WTC11 (cell line): ENCODE measurements around the gene PTPRF. TPM values are rescaled to one million over a fixed set of nuclear protein-coding genes. Genes with fewer than 3 reads are reported as not detected.

ENCODE experiments used
- ATAC-seq: fragments of 200-7000 bp; cut with Tn5 transposase; 2 replicates; pipeline ENCODE4 v1.10.0; 2021; ENCODE audit warnings: mild to moderate bottlenecking, moderate library complexity
- CTCF ChIA-PET: fragments of 300-600 bp; sonication (Branson Sonifier 250); formaldehyde crosslinking; loops from one replicate; lab custom pipeline; 2021; ENCODE audit warnings: antibody characterized with exemption; lab: Charles Lee
- POLR2A ChIA-PET: fragments of 350-600 bp; sonication (Branson Sonifier 250); formaldehyde crosslinking; loops from one replicate; lab custom pipeline; 2021; ENCODE audit warnings: antibody characterized with exemption; lab: Charles Lee
- DNase-seq: peaks from one replicate; pipeline ENCODE4 v3.0.0; 2021; ENCODE audit warnings: low spot score
- H3K27ac Mint-ChIP-seq: 2 replicates; pipeline ENCODE4 v1.8.0; 2021; ENCODE audit warnings: mixed read lengths
- H3K27me3 Mint-ChIP-seq: 2 replicates; pipeline ENCODE4 v1.8.0; 2021; ENCODE audit warnings: low read depth, mild to moderate bottlenecking, moderate library complexity, mixed read lengths
- H3K36me3 Mint-ChIP-seq: 2 replicates; pipeline ENCODE4 v1.8.0; 2021; ENCODE audit warnings: mixed read lengths
- H3K4me1 Mint-ChIP-seq: 2 replicates; pipeline ENCODE4 v1.8.0; 2022; ENCODE audit warnings: mixed read lengths
- H3K4me3 Mint-ChIP-seq: 2 replicates; pipeline ENCODE4 v1.8.0; 2021; ENCODE audit warnings: mild to moderate bottlenecking, moderate library complexity, mixed read lengths
- H3K9me3 Mint-ChIP-seq: 2 replicates; pipeline ENCODE4 v1.8.0; 2021; ENCODE audit warnings: mixed read lengths
- SMAD3 ChIP-seq: sonication (generic); formaldehyde crosslinking; IDR thresholded peaks from 2 replicates; pipeline ENCODE4 v1.8.0; 2022; ENCODE audit warnings: missing genetic modification reagents, mild to moderate bottlenecking, borderline replicate concordance
- ZNF263 ChIP-seq: sonication (generic); formaldehyde crosslinking; IDR thresholded peaks from 2 replicates; pipeline ENCODE4 v1.8.1; 2022; ENCODE audit warnings: low read depth, mild to moderate bottlenecking, moderate library complexity, missing genetic modification reagents
- ZNF317 ChIP-seq: sonication (generic); formaldehyde crosslinking; IDR thresholded peaks from 2 replicates; pipeline ENCODE4 v1.8.1; 2023; ENCODE audit warnings: low read depth, mild to moderate bottlenecking, moderate library complexity, missing genetic modification reagents, borderline replicate concordance
- total RNA-seq: library from RNA; stranded (reverse); gene quantifications from 3 replicates; pipeline ENCODE4 v1.2.3, GENCODE V29; 2021
- TF ChIP-seq, protein P1 (sequence below): sonication (generic); formaldehyde crosslinking; IDR thresholded peaks from 2 replicates; pipeline ENCODE4 v1.8.0; 2023; ENCODE audit warnings: mild to moderate bottlenecking, missing genetic modification reagents
- TF ChIP-seq, protein P2 (sequence below): sonication (generic); formaldehyde crosslinking; IDR thresholded peaks from 2 replicates; pipeline ENCODE4 v1.8.1; 2023; ENCODE audit warnings: mild to moderate bottlenecking, missing genetic modification reagents, borderline replicate concordance
- TF ChIP-seq, protein P3 (sequence below): sonication (generic); formaldehyde crosslinking; IDR thresholded peaks from 2 replicates; pipeline ENCODE4 v1.8.1; 2023; ENCODE audit warnings: mild to moderate bottlenecking, missing genetic modification reagents
- TF ChIP-seq, protein P4 (sequence below): fragments of 250-450 bp; sonication (Bioruptor Pico); IDR thresholded peaks from 2 replicates; pipeline ENCODE4 v1.9.0; 2021; ENCODE audit warnings: mild to moderate bottlenecking, borderline replicate concordance

The PTPRF gene
- total RNA-seq, 1 experiment from 2014 or later = 248 TPM

DNA sequence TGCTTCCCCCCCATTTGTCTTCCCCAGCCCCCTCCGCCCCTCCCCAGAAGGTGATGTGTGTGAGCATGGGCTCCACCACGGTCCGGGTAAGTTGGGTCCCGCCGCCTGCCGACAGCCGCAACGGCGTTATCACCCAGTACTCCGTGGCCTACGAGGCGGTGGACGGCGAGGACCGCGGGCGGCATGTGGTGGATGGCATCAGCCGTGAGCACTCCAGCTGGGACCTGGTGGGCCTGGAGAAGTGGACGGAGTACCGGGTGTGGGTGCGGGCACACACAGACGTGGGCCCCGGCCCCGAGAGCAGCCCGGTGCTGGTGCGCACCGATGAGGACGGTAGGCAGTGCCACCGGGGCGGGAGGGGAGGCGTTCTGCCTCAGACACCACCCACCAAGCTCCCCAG lies 67.0 kb downstream of the PTPRF start (continued):
- TF ChIP-seq, protein P1, sequence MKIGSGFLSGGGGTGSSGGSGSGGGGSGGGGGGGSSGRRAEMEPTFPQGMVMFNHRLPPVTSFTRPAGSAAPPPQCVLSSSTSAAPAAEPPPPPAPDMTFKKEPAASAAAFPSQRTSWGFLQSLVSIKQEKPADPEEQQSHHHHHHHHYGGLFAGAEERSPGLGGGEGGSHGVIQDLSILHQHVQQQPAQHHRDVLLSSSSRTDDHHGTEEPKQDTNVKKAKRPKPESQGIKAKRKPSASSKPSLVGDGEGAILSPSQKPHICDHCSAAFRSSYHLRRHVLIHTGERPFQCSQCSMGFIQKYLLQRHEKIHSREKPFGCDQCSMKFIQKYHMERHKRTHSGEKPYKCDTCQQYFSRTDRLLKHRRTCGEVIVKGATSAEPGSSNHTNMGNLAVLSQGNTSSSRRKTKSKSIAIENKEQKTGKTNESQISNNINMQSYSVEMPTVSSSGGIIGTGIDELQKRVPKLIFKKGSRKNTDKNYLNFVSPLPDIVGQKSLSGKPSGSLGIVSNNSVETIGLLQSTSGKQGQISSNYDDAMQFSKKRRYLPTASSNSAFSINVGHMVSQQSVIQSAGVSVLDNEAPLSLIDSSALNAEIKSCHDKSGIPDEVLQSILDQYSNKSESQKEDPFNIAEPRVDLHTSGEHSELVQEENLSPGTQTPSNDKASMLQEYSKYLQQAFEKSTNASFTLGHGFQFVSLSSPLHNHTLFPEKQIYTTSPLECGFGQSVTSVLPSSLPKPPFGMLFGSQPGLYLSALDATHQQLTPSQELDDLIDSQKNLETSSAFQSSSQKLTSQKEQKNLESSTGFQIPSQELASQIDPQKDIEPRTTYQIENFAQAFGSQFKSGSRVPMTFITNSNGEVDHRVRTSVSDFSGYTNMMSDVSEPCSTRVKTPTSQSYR = no peak
- TF ChIP-seq SMAD3 (CRISPR knock-in tag) = no peak
- no peak for TF ChIP-seq ZNF263 (CRISPR knock-in tag)

DNA sequence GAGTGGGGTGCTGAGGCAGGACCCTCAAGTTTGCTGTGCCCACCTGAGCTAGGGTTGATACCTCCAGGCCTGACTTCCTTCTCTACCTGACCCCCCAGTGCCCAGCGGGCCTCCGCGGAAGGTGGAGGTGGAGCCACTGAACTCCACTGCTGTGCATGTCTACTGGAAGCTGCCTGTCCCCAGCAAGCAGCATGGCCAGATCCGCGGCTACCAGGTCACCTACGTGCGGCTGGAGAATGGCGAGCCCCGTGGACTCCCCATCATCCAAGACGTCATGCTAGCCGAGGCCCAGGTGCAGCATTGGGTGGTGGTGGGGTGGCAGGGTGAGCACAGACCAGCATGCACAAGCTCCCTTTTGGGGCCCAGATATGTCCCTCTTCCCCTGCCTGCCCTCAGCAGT lies 67.9 kb downstream of the PTPRF start:
- Mint-ChIP-seq H3K4me1 (no peaks in the 10 kb centered on the region), H3K27ac (no peak overlapping the region), H3K9me3 (no peaks in the 10 kb centered on the region), H3K27me3 (no peaks in the 10 kb centered on the region), H3K36me3 (peaks cover 15% of the 10 kb centered on the region), H3K4me3 (no peak overlapping the region)
- DNase-seq (no peak), ATAC-seq (no peak)
- ChIA-PET CTCF (interaction anchor here (1.2 to 2.1 kb wide), 2 partner anchors 8 to 44 kb away, joined by 4 to 5 read pairs; no protein-coding TSS in a partner anchor), POLR2A (interaction anchor here (1.0 kb wide), 1 partner anchor 48 kb away, joined by 6 read pairs; no protein-coding TSS in a partner anchor)
- TF ChIP-seq, protein P2, sequence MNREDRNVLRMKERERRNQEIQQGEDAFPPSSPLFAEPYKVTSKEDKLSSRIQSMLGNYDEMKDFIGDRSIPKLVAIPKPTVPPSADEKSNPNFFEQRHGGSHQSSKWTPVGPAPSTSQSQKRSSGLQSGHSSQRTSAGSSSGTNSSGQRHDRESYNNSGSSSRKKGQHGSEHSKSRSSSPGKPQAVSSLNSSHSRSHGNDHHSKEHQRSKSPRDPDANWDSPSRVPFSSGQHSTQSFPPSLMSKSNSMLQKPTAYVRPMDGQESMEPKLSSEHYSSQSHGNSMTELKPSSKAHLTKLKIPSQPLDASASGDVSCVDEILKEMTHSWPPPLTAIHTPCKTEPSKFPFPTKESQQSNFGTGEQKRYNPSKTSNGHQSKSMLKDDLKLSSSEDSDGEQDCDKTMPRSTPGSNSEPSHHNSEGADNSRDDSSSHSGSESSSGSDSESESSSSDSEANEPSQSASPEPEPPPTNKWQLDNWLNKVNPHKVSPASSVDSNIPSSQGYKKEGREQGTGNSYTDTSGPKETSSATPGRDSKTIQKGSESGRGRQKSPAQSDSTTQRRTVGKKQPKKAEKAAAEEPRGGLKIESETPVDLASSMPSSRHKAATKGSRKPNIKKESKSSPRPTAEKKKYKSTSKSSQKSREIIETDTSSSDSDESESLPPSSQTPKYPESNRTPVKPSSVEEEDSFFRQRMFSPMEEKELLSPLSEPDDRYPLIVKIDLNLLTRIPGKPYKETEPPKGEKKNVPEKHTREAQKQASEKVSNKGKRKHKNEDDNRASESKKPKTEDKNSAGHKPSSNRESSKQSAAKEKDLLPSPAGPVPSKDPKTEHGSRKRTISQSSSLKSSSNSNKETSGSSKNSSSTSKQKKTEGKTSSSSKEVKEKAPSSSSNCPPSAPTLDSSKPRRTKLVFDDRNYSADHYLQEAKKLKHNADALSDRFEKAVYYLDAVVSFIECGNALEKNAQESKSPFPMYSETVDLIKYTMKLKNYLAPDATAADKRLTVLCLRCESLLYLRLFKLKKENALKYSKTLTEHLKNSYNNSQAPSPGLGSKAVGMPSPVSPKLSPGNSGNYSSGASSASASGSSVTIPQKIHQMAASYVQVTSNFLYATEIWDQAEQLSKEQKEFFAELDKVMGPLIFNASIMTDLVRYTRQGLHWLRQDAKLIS (CRISPR knock-in tag) = no peak
- TF ChIP-seq, protein P3, sequence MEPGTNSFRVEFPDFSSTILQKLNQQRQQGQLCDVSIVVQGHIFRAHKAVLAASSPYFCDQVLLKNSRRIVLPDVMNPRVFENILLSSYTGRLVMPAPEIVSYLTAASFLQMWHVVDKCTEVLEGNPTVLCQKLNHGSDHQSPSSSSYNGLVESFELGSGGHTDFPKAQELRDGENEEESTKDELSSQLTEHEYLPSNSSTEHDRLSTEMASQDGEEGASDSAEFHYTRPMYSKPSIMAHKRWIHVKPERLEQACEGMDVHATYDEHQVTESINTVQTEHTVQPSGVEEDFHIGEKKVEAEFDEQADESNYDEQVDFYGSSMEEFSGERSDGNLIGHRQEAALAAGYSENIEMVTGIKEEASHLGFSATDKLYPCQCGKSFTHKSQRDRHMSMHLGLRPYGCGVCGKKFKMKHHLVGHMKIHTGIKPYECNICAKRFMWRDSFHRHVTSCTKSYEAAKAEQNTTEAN = no peak
- TF ChIP-seq ZNF317 (CRISPR knock-in tag) = no peak
- TF ChIP-seq, protein P4, sequence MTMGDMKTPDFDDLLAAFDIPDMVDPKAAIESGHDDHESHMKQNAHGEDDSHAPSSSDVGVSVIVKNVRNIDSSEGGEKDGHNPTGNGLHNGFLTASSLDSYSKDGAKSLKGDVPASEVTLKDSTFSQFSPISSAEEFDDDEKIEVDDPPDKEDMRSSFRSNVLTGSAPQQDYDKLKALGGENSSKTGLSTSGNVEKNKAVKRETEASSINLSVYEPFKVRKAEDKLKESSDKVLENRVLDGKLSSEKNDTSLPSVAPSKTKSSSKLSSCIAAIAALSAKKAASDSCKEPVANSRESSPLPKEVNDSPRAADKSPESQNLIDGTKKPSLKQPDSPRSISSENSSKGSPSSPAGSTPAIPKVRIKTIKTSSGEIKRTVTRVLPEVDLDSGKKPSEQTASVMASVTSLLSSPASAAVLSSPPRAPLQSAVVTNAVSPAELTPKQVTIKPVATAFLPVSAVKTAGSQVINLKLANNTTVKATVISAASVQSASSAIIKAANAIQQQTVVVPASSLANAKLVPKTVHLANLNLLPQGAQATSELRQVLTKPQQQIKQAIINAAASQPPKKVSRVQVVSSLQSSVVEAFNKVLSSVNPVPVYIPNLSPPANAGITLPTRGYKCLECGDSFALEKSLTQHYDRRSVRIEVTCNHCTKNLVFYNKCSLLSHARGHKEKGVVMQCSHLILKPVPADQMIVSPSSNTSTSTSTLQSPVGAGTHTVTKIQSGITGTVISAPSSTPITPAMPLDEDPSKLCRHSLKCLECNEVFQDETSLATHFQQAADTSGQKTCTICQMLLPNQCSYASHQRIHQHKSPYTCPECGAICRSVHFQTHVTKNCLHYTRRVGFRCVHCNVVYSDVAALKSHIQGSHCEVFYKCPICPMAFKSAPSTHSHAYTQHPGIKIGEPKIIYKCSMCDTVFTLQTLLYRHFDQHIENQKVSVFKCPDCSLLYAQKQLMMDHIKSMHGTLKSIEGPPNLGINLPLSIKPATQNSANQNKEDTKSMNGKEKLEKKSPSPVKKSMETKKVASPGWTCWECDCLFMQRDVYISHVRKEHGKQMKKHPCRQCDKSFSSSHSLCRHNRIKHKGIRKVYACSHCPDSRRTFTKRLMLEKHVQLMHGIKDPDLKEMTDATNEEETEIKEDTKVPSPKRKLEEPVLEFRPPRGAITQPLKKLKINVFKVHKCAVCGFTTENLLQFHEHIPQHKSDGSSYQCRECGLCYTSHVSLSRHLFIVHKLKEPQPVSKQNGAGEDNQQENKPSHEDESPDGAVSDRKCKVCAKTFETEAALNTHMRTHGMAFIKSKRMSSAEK (CRISPR knock-in tag) = no peak
